SJCRH30 (cell line): ENCODE measurements around the gene FAM184B. TPM values are rescaled to one million over a fixed set of nuclear protein-coding genes. Genes with fewer than 3 reads are reported as not detected.

Experiments used
- DNase-seq, 2 experiments: peaks; one replicate each; pipeline ENCODE4 v3.0.0-alpha.2; 2015 to 2020
- H3K27ac ChIP-seq: fragments of 250-450 bp; sonication (Bioruptor Pico); 2 replicates; pipeline ENCODE4 v1.5.1; 2020; ENCODE audit warnings: mild to moderate bottlenecking, moderate library complexity
- H3K27me3 ChIP-seq: fragments of 250-450 bp; sonication (Bioruptor Pico); 2 replicates; pipeline ENCODE4 v1.5.1; 2020; ENCODE audit warnings: mild to moderate bottlenecking, moderate library complexity
- H3K36me3 ChIP-seq: fragments of 250-450 bp; sonication (Bioruptor Pico); 2 replicates; pipeline ENCODE4 v1.5.1; 2020; ENCODE audit warnings: mild to moderate bottlenecking, moderate library complexity
- H3K4me1 ChIP-seq: fragments of 250-450 bp; sonication (Bioruptor Pico); 2 replicates; pipeline ENCODE4 v1.5.1; 2020; ENCODE audit warnings: mild to moderate bottlenecking, moderate library complexity
- H3K4me3 ChIP-seq: fragments of 250-450 bp; sonication (Bioruptor Pico); 2 replicates; pipeline ENCODE4 v1.5.1; 2020; ENCODE audit warnings: mild to moderate bottlenecking, moderate library complexity
- H3K9me3 ChIP-seq: fragments of 250-450 bp; sonication (Bioruptor Pico); replicated peaks from 2 replicates; pipeline ENCODE4 v1.5.1; 2020; ENCODE audit warnings: mild to moderate bottlenecking, moderate library complexity
- total RNA-seq: library from RNA; depleted of rRNA; stranded (reverse); fragments of >200 nt; shearing (Covaris generic); gene quantifications from 2 replicates; pipeline ENCODE4 v1.2.3, GENCODE V29; 2014; rRNA removed

Gene FAM184B
- total RNA-seq, result 0.02 and 0.10 TPM in 2 replicates

DNA sequence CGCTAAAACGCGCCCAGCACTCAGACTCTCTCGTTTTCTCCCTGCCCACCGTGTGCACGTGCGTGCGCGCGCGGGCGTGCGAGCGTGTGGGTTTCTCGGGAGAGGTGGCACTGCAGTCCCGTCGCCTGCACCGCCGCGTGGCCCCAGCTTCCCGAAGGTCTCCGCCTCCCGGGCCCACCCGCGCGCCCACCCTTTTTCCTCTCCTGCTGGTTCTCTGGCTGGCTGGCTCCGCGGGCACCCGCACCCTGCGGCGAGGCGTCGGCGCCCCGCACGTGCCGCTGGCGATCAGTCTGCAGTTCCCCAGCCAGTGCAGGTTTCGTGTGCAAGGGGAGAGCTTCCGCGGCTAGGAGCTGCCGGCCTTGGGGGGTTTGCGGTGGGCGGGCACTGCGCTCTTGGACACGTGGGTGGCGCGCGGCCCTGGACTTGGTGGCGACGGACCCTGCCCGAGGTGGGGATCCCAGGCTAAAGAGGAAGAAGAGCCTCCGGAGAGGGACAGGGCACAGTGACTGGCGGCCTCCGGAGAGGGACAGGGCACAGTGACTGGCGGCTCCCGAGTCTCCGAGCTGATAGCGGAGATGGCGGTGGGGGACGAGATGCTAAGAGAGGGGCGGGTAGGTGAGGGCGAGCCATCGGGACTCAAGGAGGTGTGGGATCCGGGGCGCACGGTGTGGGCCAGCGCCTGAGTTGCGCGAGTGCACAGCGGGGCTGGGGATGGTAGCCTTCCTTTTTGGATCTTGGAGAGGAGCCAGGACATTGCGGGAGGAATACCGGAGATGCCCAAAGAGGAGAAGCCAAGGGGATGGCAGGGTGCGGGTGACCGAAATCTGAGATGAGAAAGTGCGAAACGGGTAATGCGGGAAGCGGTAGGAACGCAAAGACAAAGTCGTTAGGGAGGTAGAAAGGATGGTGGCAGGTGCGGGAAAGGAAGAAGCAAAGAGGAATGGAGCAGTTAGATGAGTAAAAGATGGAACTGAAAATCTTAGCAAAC lies at the start of gene FAM184B:
FAM184B (minus strand) TSS at position 322 of the 988 bp plus-strand sequence. CDS start 322 bp downstream, outside the sequence.
- H3K27ac ChIP-seq, result no peak within 1 kb of the TSS
- H3K9me3 ChIP-seq, result no peaks in the 10 kb centered on the region
- H3K36me3 ChIP-seq, result no peaks in the 10 kb centered on the region
- no peak for DNase-seq
- no peaks in the 10 kb centered on the region for H3K4me1 ChIP-seq
- H3K4me3 ChIP-seq, result no peak within 1 kb of the TSS
- no peaks in the 10 kb centered on the region for H3K27me3 ChIP-seq

DNA sequence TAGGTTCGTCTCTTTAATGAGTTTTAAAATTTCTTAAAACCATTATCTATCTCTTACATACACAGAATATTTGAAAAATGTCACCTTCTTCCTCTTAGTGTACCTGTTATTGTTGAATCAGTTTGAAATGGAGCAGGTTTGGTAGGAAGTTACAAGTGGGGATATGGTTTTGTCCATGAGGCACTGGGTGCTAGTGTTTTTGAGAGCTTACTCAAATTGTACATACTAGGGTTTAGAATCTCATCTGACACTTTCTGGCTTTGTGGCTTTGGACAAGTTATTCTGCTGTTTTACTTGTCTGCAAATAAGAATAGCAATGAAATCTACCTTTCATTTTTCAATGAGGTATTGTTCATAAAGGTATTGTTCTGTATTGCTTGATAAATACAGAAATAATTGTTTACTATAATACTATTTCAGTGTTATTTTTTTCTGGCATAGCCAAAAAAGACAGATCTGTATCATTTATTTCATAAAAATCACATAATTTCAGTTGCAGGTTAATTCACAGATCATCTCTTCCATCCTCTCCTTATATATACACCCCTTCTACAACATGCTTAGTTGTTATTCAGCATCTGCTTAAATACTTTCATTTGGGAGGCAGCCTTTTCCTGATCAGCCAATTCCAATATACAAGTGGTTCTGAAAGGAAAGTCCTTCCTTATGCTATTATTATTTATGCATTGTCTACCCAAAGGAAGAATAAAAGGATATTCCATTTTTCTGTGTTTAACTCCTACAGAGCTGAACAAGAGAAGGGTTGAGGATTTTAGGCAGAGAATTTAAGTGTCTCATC lies 42.6 kb upstream of the FAM184B start:
- no peaks in the 10 kb centered on the region for H3K27me3 ChIP-seq
- H3K27ac ChIP-seq, result no peak overlapping the region
- no peaks in the 10 kb centered on the region for H3K4me1 ChIP-seq
- no peaks in the 10 kb centered on the region for H3K9me3 ChIP-seq
- no peak overlapping the region for H3K4me3 ChIP-seq
- no peak for DNase-seq
- H3K36me3 ChIP-seq, result peaks cover 91% of the 10 kb centered on the region

DNA sequence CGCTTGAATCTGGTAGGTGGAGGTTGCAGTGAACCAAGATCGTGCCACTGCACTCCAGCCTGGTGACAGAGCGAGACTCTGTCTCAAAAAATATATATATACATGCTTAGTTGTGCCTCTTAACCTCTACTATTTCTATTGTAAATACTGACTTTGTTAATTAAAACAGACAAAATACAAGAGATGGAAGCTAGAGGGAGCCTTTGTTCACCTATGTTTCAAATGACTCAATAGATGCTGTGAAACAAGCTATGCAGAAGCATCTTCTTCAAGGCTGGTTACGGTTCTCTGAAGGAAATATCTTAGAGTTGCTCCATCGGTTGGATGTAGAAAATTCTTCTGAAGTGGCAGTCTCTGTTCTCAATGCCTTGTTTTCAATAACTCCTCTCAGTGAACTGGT lies 35.6 kb upstream of the FAM184B start:
- DNase-seq, result peak in 1 of 2 experiments; percentile 33
- no peak overlapping the region for H3K4me3 ChIP-seq
- H3K9me3 ChIP-seq, result no peaks in the 10 kb centered on the region
- H3K4me1 ChIP-seq, result peaks cover 3% of the 10 kb centered on the region; the same call in 1 of the 2 replicates
- no peak overlapping the region for H3K27ac ChIP-seq
- no peaks in the 10 kb centered on the region for H3K27me3 ChIP-seq
- H3K36me3 ChIP-seq, result peaks cover 85% of the 10 kb centered on the region

DNA sequence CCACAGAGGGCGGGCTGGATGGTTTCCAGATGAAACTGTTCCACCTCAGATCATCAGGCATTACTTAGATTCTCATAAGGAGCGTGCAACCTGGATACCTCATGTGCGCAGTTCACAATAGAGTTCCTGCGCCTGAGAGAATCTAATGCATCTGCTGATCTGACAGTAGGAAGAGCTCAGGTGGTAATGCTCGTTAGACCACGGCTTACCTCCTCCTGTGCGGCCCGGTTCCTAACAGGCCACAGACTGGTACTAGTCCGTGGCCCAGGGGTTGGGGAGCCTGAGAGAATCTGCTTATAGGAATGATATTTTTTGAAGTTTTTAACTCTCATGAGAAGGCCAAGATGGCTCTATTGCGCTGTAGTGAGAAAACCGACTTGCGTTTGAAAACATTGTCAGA lies 34.7 kb upstream of the FAM184B start:
- H3K4me1 ChIP-seq, result peaks cover 3% of the 10 kb centered on the region; the same call in 1 of the 2 replicates
- H3K36me3 ChIP-seq, result peaks cover 85% of the 10 kb centered on the region
- no peak for DNase-seq
- H3K4me3 ChIP-seq, result no peak overlapping the region
- H3K27ac ChIP-seq, result no peak overlapping the region
- H3K27me3 ChIP-seq, result no peaks in the 10 kb centered on the region
- no peaks in the 10 kb centered on the region for H3K9me3 ChIP-seq

DNA sequence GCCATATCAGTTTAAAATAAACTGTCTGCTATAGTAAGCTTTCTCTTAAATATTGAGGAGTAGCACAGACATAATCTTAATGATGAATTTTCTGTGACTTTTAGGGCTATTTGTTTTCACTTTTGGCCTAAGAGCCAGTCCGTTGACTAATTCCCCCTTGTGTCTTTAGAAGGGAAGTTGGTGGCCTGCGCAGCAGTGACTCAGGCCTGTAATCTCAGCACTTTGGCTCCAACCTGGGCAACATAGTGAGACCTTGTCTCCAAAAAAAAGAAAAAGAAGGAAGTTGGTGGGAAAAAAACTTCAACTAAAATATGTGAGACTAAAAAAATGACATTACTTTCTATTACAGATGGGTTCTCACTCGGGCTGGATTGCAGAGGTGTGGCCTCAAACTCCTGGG lies 32.7 kb upstream of the FAM184B start:
- H3K4me3 ChIP-seq, result no peak overlapping the region
- H3K27me3 ChIP-seq, result no peaks in the 10 kb centered on the region
- DNase-seq, result no peak
- peaks cover 3% of the 10 kb centered on the region; the same call in 1 of the 2 replicates for H3K4me1 ChIP-seq
- no peak overlapping the region for H3K27ac ChIP-seq
- H3K9me3 ChIP-seq, result no peaks in the 10 kb centered on the region
- peaks cover 66% of the 10 kb centered on the region for H3K36me3 ChIP-seq

DNA sequence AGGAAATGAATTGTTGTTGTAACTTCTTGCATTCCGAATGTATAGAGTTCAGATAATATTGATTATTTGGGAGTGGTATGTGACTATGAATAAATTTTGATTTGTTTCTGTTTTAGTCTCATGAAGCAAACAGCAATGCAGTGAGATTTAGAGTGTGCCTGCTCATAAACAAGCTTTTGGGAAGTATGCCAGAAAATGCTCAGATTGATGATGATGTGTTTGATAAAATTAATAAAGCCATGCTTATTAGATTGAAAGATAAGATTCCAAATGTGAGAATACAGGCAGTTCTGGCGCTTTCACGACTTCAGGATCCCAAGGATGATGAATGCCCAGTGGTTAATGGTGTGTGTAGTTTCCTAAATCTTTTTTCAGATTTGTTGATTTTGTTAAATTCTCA lies 31.4 kb upstream of the FAM184B start:
- Histone ChIP-seq H3K36me3 (peaks cover 61% of the 10 kb centered on the region), H3K27me3 (no peaks in the 10 kb centered on the region), H3K4me1 (peaks cover 8% of the 10 kb centered on the region; the same call in 1 of the 2 replicates), H3K4me3 (peak overlapping the region; percentile 93), H3K27ac (no peak overlapping the region), H3K9me3 (no peaks in the 10 kb centered on the region)
- DNase-seq, result peak in 1 of 2 experiments; percentile 7

DNA sequence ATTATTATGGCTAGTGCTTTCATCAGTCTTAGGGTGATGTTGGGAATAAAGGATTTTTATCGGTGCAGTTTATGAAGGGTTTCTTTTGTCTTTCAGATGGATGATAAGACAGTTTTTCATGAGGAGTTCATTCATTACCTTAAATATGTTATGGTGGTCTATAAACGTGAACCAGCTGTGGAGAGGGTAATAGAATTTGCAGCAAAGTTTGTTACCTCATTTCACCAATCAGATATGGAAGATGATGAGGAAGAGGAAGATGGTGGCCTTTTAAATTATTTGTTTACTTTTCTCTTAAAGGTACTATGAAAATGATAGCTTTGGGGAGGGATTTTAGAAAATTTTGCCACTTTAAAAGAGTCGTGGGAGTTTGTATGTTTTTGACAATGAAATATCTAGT lies 30.7 kb upstream of the FAM184B start:
- Histone ChIP-seq H3K4me3 (peak overlapping the region; percentile 93), H3K27me3 (no peaks in the 10 kb centered on the region), H3K4me1 (peaks cover 9% of the 10 kb centered on the region; the same call in 1 of the 2 replicates), H3K27ac (peak overlapping the region; percentile 92; the same call in 1 of the 2 replicates), H3K36me3 (peaks cover 58% of the 10 kb centered on the region), H3K9me3 (no peaks in the 10 kb centered on the region)
- peak in 1 of 2 experiments; percentile 10 for DNase-seq

DNA sequence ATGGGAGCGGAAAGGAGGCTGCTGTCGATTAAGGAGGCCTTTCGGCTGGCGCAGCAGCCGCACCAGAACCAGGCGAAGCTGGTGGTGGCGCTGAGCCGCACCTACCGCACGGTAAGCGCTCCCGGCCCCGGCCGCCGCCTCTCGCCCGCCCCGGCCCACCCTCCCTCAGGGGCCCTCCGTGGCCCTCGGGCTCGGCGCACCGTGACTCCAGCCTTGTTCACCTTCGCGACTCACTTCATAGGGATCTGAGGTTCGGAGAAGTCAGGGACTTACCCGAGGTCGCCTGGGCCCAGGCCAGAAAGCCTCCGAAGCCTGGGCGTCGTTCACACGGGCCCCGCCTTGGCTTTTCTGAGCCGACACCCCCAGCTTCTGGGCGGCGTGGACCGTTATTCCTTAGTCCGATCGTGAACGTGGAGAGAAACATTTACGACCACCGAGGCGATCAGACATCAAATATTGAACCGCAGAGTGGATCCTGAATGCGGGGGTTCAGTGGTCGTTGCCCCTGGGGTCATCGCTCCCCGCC lies 29.7 kb upstream of the FAM184B start:
- Histone ChIP-seq H3K4me3 (peak overlapping the region; percentile 93), H3K27me3 (no peaks in the 10 kb centered on the region), H3K4me1 (peaks cover 9% of the 10 kb centered on the region; the same call in 1 of the 2 replicates), H3K27ac (peak overlapping the region; percentile 92), H3K9me3 (no peaks in the 10 kb centered on the region), H3K36me3 (peaks cover 49% of the 10 kb centered on the region)
- DNase-seq, result no peak

DNA sequence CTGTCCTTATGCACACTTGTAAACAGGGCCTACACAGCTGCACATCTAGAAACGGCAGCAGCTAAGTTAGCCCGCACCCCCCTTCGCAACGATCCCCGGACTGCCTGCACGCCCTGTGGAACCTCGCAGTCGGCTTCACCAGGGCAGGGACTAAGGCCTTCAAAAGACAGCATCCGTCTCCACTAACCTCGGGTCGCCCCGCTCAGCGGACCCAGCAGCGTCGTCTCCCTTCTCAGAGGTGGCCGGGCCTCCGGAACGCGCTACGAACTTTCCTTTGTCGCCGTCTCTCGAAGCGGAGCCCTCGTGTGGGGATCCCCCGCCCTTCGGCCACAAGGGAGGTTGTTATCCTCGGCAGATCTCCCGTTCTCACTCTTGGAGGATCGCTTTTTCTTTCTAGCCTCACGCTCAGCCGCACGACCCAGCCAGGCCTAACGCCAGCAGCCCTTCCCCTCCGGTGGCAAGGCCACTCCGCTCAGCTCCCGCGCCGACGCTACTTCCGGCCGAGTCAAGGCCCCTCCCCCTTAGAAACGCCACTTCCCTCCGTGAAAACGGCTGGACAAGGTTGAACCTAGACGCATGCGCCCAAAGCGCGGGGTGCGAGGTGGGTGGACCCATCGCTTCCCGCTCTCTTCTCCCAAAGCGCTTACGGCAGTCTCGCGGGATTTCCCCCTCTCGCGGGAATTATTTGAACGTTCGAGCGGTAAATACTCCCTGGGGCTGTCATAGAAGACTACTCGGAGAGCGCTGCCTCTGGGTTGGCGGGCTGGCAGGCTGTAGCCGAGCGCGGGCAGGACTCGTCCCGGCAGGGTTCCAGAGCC lies 29.0 kb upstream of the FAM184B start, which contains the start of the genes DCAF16 and NCAPG:
DCAF16 (minus strand) TSS at position 498 of the 818 bp plus-strand sequence. CDS start 6,616 bp downstream, outside the sequence.
NCAPG (plus strand) TSS at position 720 of the 818 bp plus-strand sequence. CDS start 99 bp downstream, outside the sequence.
- Histone ChIP-seq H3K9me3 (no peaks in the 10 kb centered on the region), H3K27me3 (no peaks in the 10 kb centered on the region), H3K36me3 (peaks cover 43% of the 10 kb centered on the region), H3K27ac (peak within 1 kb of the TSS; percentile 92), H3K4me1 (peaks cover 9% of the 10 kb centered on the region; the same call in 1 of the 2 replicates), H3K4me3 (peak within 1 kb of the TSS; percentile 93)
- peak; percentile 99 to 100 for DNase-seq

DNA sequence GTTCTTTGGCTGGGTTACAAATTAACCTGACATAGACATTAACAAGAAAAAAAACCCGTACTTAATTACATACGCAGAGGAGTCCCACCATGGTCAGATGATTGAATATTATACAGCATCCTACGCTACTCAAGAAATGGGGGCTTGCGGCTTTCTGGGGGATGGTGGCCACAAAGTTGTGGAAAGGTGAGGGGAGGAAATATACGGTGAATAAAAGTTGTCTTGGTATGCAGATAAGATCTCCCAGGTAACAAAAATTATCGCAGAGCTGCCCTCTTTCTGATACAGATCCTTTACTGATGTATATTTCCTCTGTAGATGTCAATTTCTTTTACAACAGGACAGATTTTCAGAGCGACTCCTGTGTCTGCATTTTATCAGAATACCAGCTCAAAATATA lies 28.2 kb upstream of the FAM184B start:
- no peaks in the 10 kb centered on the region for H3K27me3 ChIP-seq
- H3K4me1 ChIP-seq, result peaks cover 9% of the 10 kb centered on the region; the same call in 1 of the 2 replicates
- H3K9me3 ChIP-seq, result no peaks in the 10 kb centered on the region
- peak overlapping the region; percentile 93 for H3K4me3 ChIP-seq
- peak overlapping the region; percentile 92 for H3K27ac ChIP-seq
- DNase-seq, result peak in 1 of 2 experiments; percentile 14
- H3K36me3 ChIP-seq, result peaks cover 41% of the 10 kb centered on the region

DNA sequence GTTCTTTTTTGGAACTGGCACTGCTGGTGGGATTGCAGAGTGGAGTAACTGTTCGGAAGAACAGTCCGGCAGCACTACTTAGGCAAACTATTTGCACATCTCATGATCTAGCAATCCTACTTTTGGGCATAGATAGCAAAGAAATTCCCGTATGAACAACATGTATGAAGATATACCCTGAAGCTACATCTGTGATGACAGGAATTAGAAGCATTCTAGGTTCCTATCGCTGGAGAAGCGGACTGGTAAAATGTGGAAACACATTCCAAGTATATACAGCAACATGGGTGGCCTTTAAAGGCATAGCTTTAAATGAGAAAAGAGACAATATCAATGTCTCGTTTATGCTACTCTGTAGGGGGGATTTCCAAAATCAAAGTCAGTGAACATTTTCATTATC lies 26.0 kb upstream of the FAM184B start:
- Histone ChIP-seq H3K9me3 (no peaks in the 10 kb centered on the region), H3K27ac (no peak overlapping the region), H3K36me3 (peaks cover 44% of the 10 kb centered on the region), H3K4me1 (peaks cover 6% of the 10 kb centered on the region; the same call in 1 of the 2 replicates), H3K4me3 (no peak overlapping the region), H3K27me3 (no peaks in the 10 kb centered on the region)
- no peak for DNase-seq

DNA sequence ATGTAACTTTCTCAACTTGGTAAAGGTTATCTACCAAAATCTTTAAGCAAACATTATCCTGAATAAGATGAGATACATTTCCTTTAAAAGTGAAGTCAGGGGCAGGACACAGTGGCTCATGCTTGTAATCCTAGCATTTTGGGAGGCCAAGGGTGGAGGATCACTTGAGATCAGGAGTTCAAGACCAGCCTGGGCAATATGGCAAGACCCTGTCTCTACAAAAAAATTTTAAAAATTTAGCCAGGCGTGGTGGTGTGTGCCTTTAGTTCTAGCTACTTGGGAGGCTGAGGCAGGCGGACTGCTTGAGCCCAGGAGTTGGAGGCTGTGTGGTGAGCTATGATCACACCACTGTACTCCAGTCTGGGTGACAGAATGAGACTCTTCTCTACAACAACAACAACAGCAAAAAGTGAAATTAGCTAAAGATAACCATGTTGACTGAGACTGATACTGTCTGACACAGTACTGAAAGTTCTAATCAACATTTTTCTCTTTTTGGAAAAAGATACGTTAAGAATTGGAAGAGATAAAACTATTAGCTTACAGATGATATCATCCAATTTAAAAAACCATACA lies 24.2 kb upstream of the FAM184B start:
- Histone ChIP-seq H3K9me3 (no peaks in the 10 kb centered on the region), H3K36me3 (peaks cover 53% of the 10 kb centered on the region), H3K4me1 (peaks cover 8% of the 10 kb centered on the region; the same call in 1 of the 2 replicates)

DNA sequence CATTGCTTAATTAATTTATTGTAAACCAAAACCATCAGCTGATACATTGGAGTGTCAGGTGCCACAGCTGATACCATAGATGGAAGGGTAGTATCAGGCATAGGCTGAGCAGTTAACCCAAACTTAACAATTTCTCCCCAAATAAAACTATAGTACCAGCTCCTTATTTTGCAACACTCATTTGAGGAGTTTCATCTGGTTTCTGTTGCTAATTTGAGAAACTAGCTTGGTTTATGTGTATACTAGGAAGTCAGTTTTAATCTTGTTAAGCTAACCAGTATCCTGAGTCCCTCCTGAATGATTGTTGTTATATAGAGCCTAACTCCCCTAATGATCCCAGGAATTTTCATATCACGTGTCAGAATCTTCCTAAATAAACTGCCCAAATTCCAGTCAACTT lies 16.4 kb upstream of the FAM184B start:
- DNase-seq, result no peak
- 0 out of 2 replicates have a peak, but pooled peaks cover 2% of the 10 kb centered on the region for H3K4me1 ChIP-seq
- H3K27me3 ChIP-seq, result no peaks in the 10 kb centered on the region
- peaks cover 46% of the 10 kb centered on the region for H3K36me3 ChIP-seq
- no peak overlapping the region for H3K27ac ChIP-seq
- H3K4me3 ChIP-seq, result no peak overlapping the region
- peaks cover 3% of the 10 kb centered on the region; the same call in 1 of the 2 replicates for H3K9me3 ChIP-seq

More for the DNA sequence above, 24.2 kb upstream of the FAM184B start:
- no peak overlapping the region for H3K4me3 ChIP-seq
- no peak overlapping the region for H3K27ac ChIP-seq
- no peaks in the 10 kb centered on the region for H3K27me3 ChIP-seq
- no peak for DNase-seq
